ENCODE measurements around the gene SEMA4C. TPM values are rescaled to one million over a fixed set of nuclear protein-coding genes. Genes with fewer than 3 reads are reported as not detected.

Gene SEMA4C
- total RNA-seq, 2 experiments from 2014 or later, result 55.8 to 56.8 TPM

- Histone ChIP-seq H3K36me3 (ENCODE audit: insufficient read depth, low read length) (peaks cover 69% of the 10 kb centered on the region), H3K27me3 (ENCODE audit: control insufficient read depth in 1 of 2, insufficient read depth in 2 of 2, low read length in 2 of 2) (no peaks in the 10 kb centered on the region), H3K27ac (ENCODE audit: low read depth in 1 of 2, low read length in 2 of 2) (no peak overlapping the region), H3K9me3 (ENCODE audit: control insufficient read depth in 1 of 2, insufficient read depth in 1 of 2, low read length in 2 of 2) (no peaks in the 10 kb centered on the region), H3K4me3 (ENCODE audit: low read length) (no peak overlapping the region), H3K4me1 (ENCODE audit: insufficient read depth, low read length) (no peaks in the 10 kb centered on the region)
- Mint-ChIP-seq H3K9me3 (no peaks in the 10 kb centered on the region), H3K27me3 (no peaks in the 10 kb centered on the region), H3K27ac (no peak overlapping the region), H3K36me3 (ENCODE audit: low read depth) (peaks cover 80% of the 10 kb centered on the region), H3K4me1 (ENCODE audit: low read depth) (no peaks in the 10 kb centered on the region), H3K4me3 (no peak overlapping the region)
- no peak for TF ChIP-seq CTCF (IDR thresholded peaks at IDR 0.05)
- ChIA-PET POLR2A (no interaction called here), CTCF (interaction anchor here (0.6 kb wide), 1 partner anchor 26 kb away, joined by 7 read pairs; no protein-coding TSS in a partner anchor)
- DNase-seq (no peak), ATAC-seq (ENCODE audit: poor library complexity) (no peak)
- intact Hi-C loops (cut with DNase I, micrococcal nuclease), result no loop called here
These were observed 36.9 kb downstream of the SEMA4C start for GRCh38 chr2:96832754-96833507.

DNA sequence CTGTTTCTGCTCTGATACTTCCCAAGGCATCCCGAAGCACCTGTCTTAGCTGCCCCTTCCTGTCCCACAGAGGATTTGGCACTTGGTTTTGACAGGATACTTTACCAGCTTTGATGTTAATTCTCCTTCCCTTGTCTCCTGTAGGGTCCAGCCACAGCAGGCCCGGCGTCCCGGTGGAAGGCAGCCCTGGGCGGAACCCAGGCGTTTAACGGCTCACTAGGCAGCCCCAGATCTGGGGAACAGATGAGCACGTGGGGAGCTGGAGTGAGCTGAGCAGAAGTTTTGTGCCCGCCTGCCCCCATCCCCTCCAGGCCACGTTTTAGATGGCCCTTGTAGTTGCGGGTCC is 37.5 kb downstream of the SEMA4C start:
- Histone ChIP-seq H3K27ac (ENCODE audit: low read depth in 1 of 2, low read length in 2 of 2) (no peak overlapping the region), H3K4me3 (ENCODE audit: low read length) (no peak overlapping the region), H3K36me3 (ENCODE audit: insufficient read depth, low read length) (peaks cover 69% of the 10 kb centered on the region), H3K27me3 (ENCODE audit: control insufficient read depth in 1 of 2, insufficient read depth in 2 of 2, low read length in 2 of 2) (no peaks in the 10 kb centered on the region), H3K4me1 (ENCODE audit: insufficient read depth, low read length) (no peaks in the 10 kb centered on the region), H3K9me3 (ENCODE audit: control insufficient read depth in 1 of 2, insufficient read depth in 1 of 2, low read length in 2 of 2) (no peaks in the 10 kb centered on the region)
- no peak overlapping the region for H3K4me3 Mint-ChIP-seq
- ATAC-seq (ENCODE audit: poor library complexity) (no peak), DNase-seq (no peak)
- TF ChIP-seq CTCF (IDR thresholded peaks at IDR 0.05), result no peak
- ChIA-PET POLR2A (no interaction called here), CTCF (interaction anchor here (0.6 kb wide), 1 partner anchor 26 kb away, joined by 7 read pairs; no protein-coding TSS in a partner anchor)
- H3K27me3 Mint-ChIP-seq, result no peaks in the 10 kb centered on the region
- H3K9me3 Mint-ChIP-seq, result no peaks in the 10 kb centered on the region
- peaks cover 86% of the 10 kb centered on the region for H3K36me3 Mint-ChIP-seq (ENCODE audit: low read depth)
- H3K4me1 Mint-ChIP-seq (ENCODE audit: low read depth), result no peaks in the 10 kb centered on the region
- H3K27ac Mint-ChIP-seq, result no peak overlapping the region
- intact Hi-C loops (cut with DNase I, micrococcal nuclease), result no loop called here

DNA sequence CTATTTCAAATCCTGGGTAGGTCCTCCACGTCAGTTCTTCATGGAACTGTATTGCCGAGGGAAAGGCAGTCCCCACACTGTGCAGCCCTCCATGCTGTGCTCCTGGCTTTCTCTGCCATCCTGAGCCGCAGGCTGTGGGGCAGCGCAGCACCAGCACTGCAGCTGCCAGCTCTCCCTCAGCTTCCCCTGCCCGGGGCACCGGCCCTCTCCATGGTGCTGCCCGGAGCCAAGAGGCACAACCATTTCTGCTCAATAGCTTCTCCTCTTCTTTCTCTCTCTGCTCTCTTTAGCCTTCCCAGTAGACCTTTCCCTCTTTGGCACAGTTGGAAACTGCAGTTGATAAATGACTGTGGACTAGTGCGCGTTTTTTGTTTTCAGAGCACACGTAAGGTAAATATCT is 38.2 kb downstream of the SEMA4C start:
- no peak overlapping the region for H3K4me3 Mint-ChIP-seq
- Histone ChIP-seq H3K9me3 (ENCODE audit: control insufficient read depth in 1 of 2, insufficient read depth in 1 of 2, low read length in 2 of 2) (no peaks in the 10 kb centered on the region), H3K4me1 (ENCODE audit: insufficient read depth, low read length) (no peaks in the 10 kb centered on the region), H3K4me3 (ENCODE audit: low read length) (no peak overlapping the region), H3K27ac (ENCODE audit: low read depth in 1 of 2, low read length in 2 of 2) (no peak overlapping the region), H3K36me3 (ENCODE audit: insufficient read depth, low read length) (peaks cover 73% of the 10 kb centered on the region), H3K27me3 (ENCODE audit: control insufficient read depth in 1 of 2, insufficient read depth in 2 of 2, low read length in 2 of 2) (no peaks in the 10 kb centered on the region)
- POLR2A ChIA-PET, result no interaction called here
- H3K27me3 Mint-ChIP-seq, result no peaks in the 10 kb centered on the region
- ATAC-seq (ENCODE audit: poor library complexity) (no peak), DNase-seq (no peak)
- TF ChIP-seq CTCF (IDR thresholded peaks at IDR 0.05), result no peak
- H3K9me3 Mint-ChIP-seq, result no peaks in the 10 kb centered on the region
- no peak overlapping the region for H3K27ac Mint-ChIP-seq
- CTCF ChIA-PET, result no interaction called here
- H3K4me1 Mint-ChIP-seq (ENCODE audit: low read depth), result no peaks in the 10 kb centered on the region
- intact Hi-C loops (cut with DNase I, micrococcal nuclease), result no loop called here
- peaks cover 81% of the 10 kb centered on the region for H3K36me3 Mint-ChIP-seq (ENCODE audit: low read depth)

All from CD4-positive, alpha-beta T cell (primary cell).